Activated T-cell treated with anti-CD3 and anti-CD28 coated beads, Interleukin-2, amount 50 U/mL, for 24 hours (primary cell): ENCODE measurements around the gene PRPF6.
"Not testable (repeated sequence)": the region's sequence is repeated elsewhere in the genome, so short reads cannot be mapped to it uniquely, and the experiment has no call there.

ENCODE experiments used
- DNase-seq: peaks from one replicate; pipeline ENCODE4 v3.0.0-alpha.2; 2020
- H3K27ac Mint-ChIP-seq: 2 replicates; pipeline ENCODE4 v1.8.0; 2020; ENCODE audit warnings: mild to moderate bottlenecking, mixed read lengths
- H3K27me3 Mint-ChIP-seq: 2 replicates; pipeline ENCODE4 v1.8.0; 2020; ENCODE audit warnings: mixed read lengths
- H3K36me3 Mint-ChIP-seq: 2 replicates; pipeline ENCODE4 v1.8.0; 2020; ENCODE audit warnings: low read depth, mixed read lengths
- H3K4me1 Mint-ChIP-seq: 2 replicates; pipeline ENCODE4 v1.8.0; 2020; ENCODE audit warnings: low read depth, mixed read lengths
- H3K4me3 Mint-ChIP-seq: 2 replicates; pipeline ENCODE4 v1.8.0; 2020; ENCODE audit warnings: mild to moderate bottlenecking, moderate library complexity, mixed read lengths
- H3K9me3 Mint-ChIP-seq: 2 replicates; pipeline ENCODE4 v1.8.0; 2020; ENCODE audit warnings: mixed read lengths

PRPF6 gene

GRCh38 chr20:63962426-63963347 is 18.2 kb upstream of the PRPF6 start:
- Mint-ChIP-seq H3K9me3 (no peaks in the 10 kb centered on the region), H3K4me1 (peaks cover 9% of the 10 kb centered on the region), H3K36me3 (peaks cover 67% of the 10 kb centered on the region), H3K4me3 (no peak overlapping the region), H3K27me3 (no peaks in the 10 kb centered on the region), H3K27ac (no peak overlapping the region)
- no peak for DNase-seq

GRCh38 chr20:63963348-63963741 is 17.6 kb upstream of the PRPF6 start:
- no peak for DNase-seq
- no peaks in the 10 kb centered on the region for H3K9me3 Mint-ChIP-seq
- H3K27ac Mint-ChIP-seq, result no peak overlapping the region
- no peaks in the 10 kb centered on the region for H3K27me3 Mint-ChIP-seq
- no peak overlapping the region for H3K4me3 Mint-ChIP-seq
- peaks cover 6% of the 10 kb centered on the region for H3K4me1 Mint-ChIP-seq
- peaks cover 72% of the 10 kb centered on the region for H3K36me3 Mint-ChIP-seq

- Mint-ChIP-seq H3K36me3 (peaks cover 71% of the 10 kb centered on the region), H3K4me3 (no peak overlapping the region), H3K9me3 (no peaks in the 10 kb centered on the region), H3K4me1 (peaks cover 9% of the 10 kb centered on the region), H3K27me3 (no peaks in the 10 kb centered on the region), H3K27ac (no peak overlapping the region)
- no peak for DNase-seq
These were observed 17.1 kb upstream of the PRPF6 start for GRCh38 chr20:63963784-63964301.

GRCh38 chr20:63964412-63964811 is 16.5 kb upstream of the PRPF6 start:
- H3K9me3 Mint-ChIP-seq, result no peaks in the 10 kb centered on the region
- H3K27ac Mint-ChIP-seq, result no peak overlapping the region
- H3K4me1 Mint-ChIP-seq, result peaks cover 11% of the 10 kb centered on the region
- H3K36me3 Mint-ChIP-seq, result peaks cover 68% of the 10 kb centered on the region
- H3K4me3 Mint-ChIP-seq, result no peak overlapping the region
- H3K27me3 Mint-ChIP-seq, result no peaks in the 10 kb centered on the region
- no peak for DNase-seq

- Mint-ChIP-seq H3K4me3 (no peak overlapping the region), H3K9me3 (no peaks in the 10 kb centered on the region), H3K27ac (no peak overlapping the region)
These were observed 14.6 kb upstream of the PRPF6 start for GRCh38 chr20:63966172-63966943.

GRCh38 chr20:63966944-63967322 is 14.0 kb upstream of the PRPF6 start:
- no peaks in the 10 kb centered on the region for H3K9me3 Mint-ChIP-seq
- peaks cover 52% of the 10 kb centered on the region for H3K36me3 Mint-ChIP-seq
- no peaks in the 10 kb centered on the region for H3K27me3 Mint-ChIP-seq
- peak; percentile 29 for DNase-seq
- no peak overlapping the region for H3K4me3 Mint-ChIP-seq
- H3K4me1 Mint-ChIP-seq, result peaks cover 14% of the 10 kb centered on the region
- no peak overlapping the region for H3K27ac Mint-ChIP-seq

More at GRCh38 chr20:63966172-63966943, 14.6 kb upstream of the PRPF6 start:
- peak; percentile 28 for DNase-seq
- H3K27me3 Mint-ChIP-seq, result no peaks in the 10 kb centered on the region
- H3K4me1 Mint-ChIP-seq, result peaks cover 14% of the 10 kb centered on the region
- H3K36me3 Mint-ChIP-seq, result peaks cover 58% of the 10 kb centered on the region

- Mint-ChIP-seq H3K36me3 (peaks cover 46% of the 10 kb centered on the region), H3K27ac (peak overlapping the region; percentile 89), H3K27me3 (no peaks in the 10 kb centered on the region), H3K9me3 (no peaks in the 10 kb centered on the region), H3K4me3 (peak overlapping the region; percentile 86), H3K4me1 (peaks cover 17% of the 10 kb centered on the region)
- DNase-seq, result peak; percentile 33
These were observed 13.4 kb upstream of the PRPF6 start for GRCh38 chr20:63967330-63968135.

- H3K4me1 Mint-ChIP-seq, result peaks cover 20% of the 10 kb centered on the region
- H3K9me3 Mint-ChIP-seq, result no peaks in the 10 kb centered on the region
- no peaks in the 10 kb centered on the region for H3K27me3 Mint-ChIP-seq
- DNase-seq, result peak; percentile 45
- peak overlapping the region; percentile 86 for H3K4me3 Mint-ChIP-seq
- peaks cover 47% of the 10 kb centered on the region for H3K36me3 Mint-ChIP-seq
- peak overlapping the region; percentile 89 for H3K27ac Mint-ChIP-seq
These were observed 12.6 kb upstream of the PRPF6 start for GRCh38 chr20:63968136-63968927.

GRCh38 chr20:63968928-63969760 is 11.8 kb upstream of the PRPF6 start:
- H3K9me3 Mint-ChIP-seq, result no peaks in the 10 kb centered on the region
- H3K4me3 Mint-ChIP-seq, result peak overlapping the region; percentile 86
- peaks cover 46% of the 10 kb centered on the region for H3K36me3 Mint-ChIP-seq
- peak; percentile 66 for DNase-seq
- no peaks in the 10 kb centered on the region for H3K27me3 Mint-ChIP-seq
- peaks cover 27% of the 10 kb centered on the region for H3K4me1 Mint-ChIP-seq
- peak overlapping the region; percentile 89 for H3K27ac Mint-ChIP-seq

- Mint-ChIP-seq H3K4me1 (peaks cover 32% of the 10 kb centered on the region), H3K4me3 (peak within 1 kb of the TSS; percentile 86), H3K36me3 (peaks cover 51% of the 10 kb centered on the region), H3K27ac (peak within 1 kb of the TSS; percentile 89), H3K27me3 (no peaks in the 10 kb centered on the region), H3K9me3 (no peaks in the 10 kb centered on the region)
- DNase-seq, result peak; percentile 76
These were observed 10.9 kb upstream of the PRPF6 start, which contains the start of gene ZNF512B for GRCh38 chr20:63969838-63970713. Gene ZNF512B (minus strand): TSS chr20:63969930. CDS start chr20:63967950, 1,980 bp downstream.

GRCh38 chr20:63970714-63971431 is 10.1 kb upstream of the PRPF6 start:
- Mint-ChIP-seq H3K4me1 (peaks cover 32% of the 10 kb centered on the region), H3K36me3 (peaks cover 55% of the 10 kb centered on the region), H3K9me3 (no peaks in the 10 kb centered on the region), H3K4me3 (peak overlapping the region; percentile 69), H3K27me3 (no peaks in the 10 kb centered on the region), H3K27ac (no peak overlapping the region)
- peak; percentile 29 for DNase-seq

GRCh38 chr20:63971960-63972311 is 9.0 kb upstream of the PRPF6 start:
- H3K27me3 Mint-ChIP-seq, H3K9me3 Mint-ChIP-seq, H3K27ac Mint-ChIP-seq, DNase-seq, H3K4me3 Mint-ChIP-seq: not testable (repeated sequence)
- peaks cover 54% of the 10 kb centered on the region for H3K36me3 Mint-ChIP-seq
- H3K4me1 Mint-ChIP-seq, result peaks cover 41% of the 10 kb centered on the region
